Mesenchymal stem cell (in vitro differentiated cells and primary cell): ENCODE results near the gene TRAF1.
A peak's percentile ranks its signal among the peaks of the same experiment; 100 is the strongest.

Source experiments
- DNase-seq: peaks from one replicate; pipeline ENCODE4 v3.0.0-alpha.2; 2013
- H2AFZ ChIP-seq: one replicate; pipeline ENCODE4 v1.6.1; 2013; ENCODE audit warnings: low read depth, mild to moderate bottlenecking, control low read depth, inconsistent platforms, low read length, moderate library complexity
- H2AK5ac ChIP-seq: 2 replicates; pipeline ENCODE4 v1.6.1; 2013; ENCODE audit warnings: low read length, moderate library complexity, mild to moderate bottlenecking, inconsistent platforms; ENCODE audit not compliant: severe bottlenecking
- H2BK120ac ChIP-seq: one replicate; pipeline ENCODE4 v1.6.1; 2013; ENCODE audit warnings: low read depth, mild to moderate bottlenecking, inconsistent platforms, low read length, moderate library complexity
- H2BK12ac ChIP-seq, 2 experiments: one replicate each; pipeline ENCODE4 v1.6.1; 2013; ENCODE audit warnings: inconsistent platforms in 2 of 2, low read length in 2 of 2, mild to moderate bottlenecking in 2 of 2, moderate library complexity in 2 of 2, control low read depth in 1 of 2
- H2BK15ac ChIP-seq: one replicate; pipeline ENCODE4 v1.6.1; 2013; ENCODE audit warnings: mild to moderate bottlenecking, low read depth, inconsistent platforms; ENCODE audit not compliant: poor library complexity, severe bottlenecking
- H2BK5ac ChIP-seq: 2 replicates; pipeline ENCODE4 v1.6.1; 2013; ENCODE audit warnings: low read depth, mild to moderate bottlenecking, low read length, control low read depth, inconsistent platforms; ENCODE audit not compliant: poor library complexity, severe bottlenecking
- H3K14ac ChIP-seq, 2 experiments: one replicate each; pipeline ENCODE4 v1.6.1; 2013; ENCODE audit warnings: inconsistent platforms in 2 of 2, low read length in 2 of 2, control low read depth in 1 of 2, mild to moderate bottlenecking in 1 of 2, moderate library complexity in 1 of 2
- H3K18ac ChIP-seq, 2 experiments: one replicate each; pipeline ENCODE4 v1.6.1; 2013; ENCODE audit warnings: inconsistent platforms in 2 of 2, low read length in 2 of 2, control low read depth in 1 of 2, low read depth in 1 of 2, mild to moderate bottlenecking in 1 of 2
- H3K23ac ChIP-seq, 2 experiments: one replicate each; pipeline ENCODE4 v1.6.1; 2013; ENCODE audit warnings: inconsistent platforms in 2 of 2, low read length in 2 of 2, mild to moderate bottlenecking in 2 of 2, moderate library complexity in 2 of 2, control low read depth in 1 of 2
- H3K27ac ChIP-seq: 2 replicates; pipeline ENCODE4 v1.5.1; 2013; ENCODE audit warnings: mild to moderate bottlenecking, moderate library complexity, low read length, control low read depth, inconsistent platforms; ENCODE audit not compliant: poor library complexity, severe bottlenecking
- H3K27me3 ChIP-seq, 2 experiments: 2 replicates each; pipeline versions ENCODE4 v1.6.1 to v1.7.0; 2013; ENCODE audit warnings: low read length in 2 of 2, mild to moderate bottlenecking in 2 of 2, moderate library complexity in 2 of 2, control low read depth in 1 of 2, inconsistent platforms in 1 of 2; ENCODE audit not compliant: control insufficient read depth in 1 of 2, insufficient read depth in 1 of 2
- H3K36me3 ChIP-seq, 2 experiments: 2 replicates each; pipeline versions ENCODE4 v1.6.1 to v1.7.0; 2013; ENCODE audit warnings: low read length in 2 of 2, control low read depth in 1 of 2, inconsistent platforms in 1 of 2, low read depth in 1 of 2, mild to moderate bottlenecking in 1 of 2; ENCODE audit not compliant: insufficient read depth in 2 of 2, control insufficient read depth in 1 of 2
- H3K4ac ChIP-seq, 2 experiments: one replicate each; pipeline ENCODE4 v1.6.1; 2013; ENCODE audit warnings: inconsistent platforms in 2 of 2, low read length in 2 of 2, mild to moderate bottlenecking in 2 of 2, moderate library complexity in 2 of 2, control low read depth in 1 of 2, low read depth in 1 of 2
- H3K4me1 ChIP-seq: 2 replicates; pipeline ENCODE4 v1.6.1; 2013; ENCODE audit warnings: low read depth, low read length, control low read depth; ENCODE audit not compliant: control insufficient read depth, insufficient read depth
- H3K4me2 ChIP-seq: 2 replicates; pipeline ENCODE4 v1.6.1; 2013; ENCODE audit warnings: low read length, mild to moderate bottlenecking, inconsistent platforms; ENCODE audit not compliant: poor library complexity, severe bottlenecking
- H3K4me3 ChIP-seq, 2 experiments: 2 replicates each; pipeline versions ENCODE4 v1.5.1 to v1.7.0; 2013; ENCODE audit warnings: low read length in 2 of 2, mild to moderate bottlenecking in 2 of 2, control low read depth in 1 of 2, low read depth in 1 of 2; ENCODE audit not compliant: insufficient read depth in 1 of 2
- H3K79me1 ChIP-seq: replicated peaks from 2 replicates; pipeline ENCODE4 v1.6.1; 2013; ENCODE audit warnings: mild to moderate bottlenecking, control low read depth, low read length, inconsistent platforms; ENCODE audit not compliant: poor library complexity, severe bottlenecking
- H3K9ac ChIP-seq: 2 replicates; pipeline ENCODE4 v1.7.0; 2013; ENCODE audit warnings: mild to moderate bottlenecking, low read length, moderate library complexity
- H3K9me3 ChIP-seq: 2 replicates; pipeline ENCODE4 v1.7.0; 2013; ENCODE audit warnings: mild to moderate bottlenecking, low read length; ENCODE audit not compliant: control insufficient read depth
- H4K8ac ChIP-seq: one replicate; pipeline ENCODE4 v1.6.1; 2013; ENCODE audit warnings: inconsistent platforms, mild to moderate bottlenecking, low read length, moderate library complexity
- H4K91ac ChIP-seq: one replicate; pipeline ENCODE4 v1.6.1; 2013; ENCODE audit warnings: mild to moderate bottlenecking, low read length, inconsistent platforms
- WGBS: methylation state at CpG from one replicate; pipeline ENCODE4 v1.1.7; 2013; ENCODE audit warnings: mixed read lengths; 5-methylcytosine and 5-hydroxymethylcytosine counted together

TRAF1 gene

DNA sequence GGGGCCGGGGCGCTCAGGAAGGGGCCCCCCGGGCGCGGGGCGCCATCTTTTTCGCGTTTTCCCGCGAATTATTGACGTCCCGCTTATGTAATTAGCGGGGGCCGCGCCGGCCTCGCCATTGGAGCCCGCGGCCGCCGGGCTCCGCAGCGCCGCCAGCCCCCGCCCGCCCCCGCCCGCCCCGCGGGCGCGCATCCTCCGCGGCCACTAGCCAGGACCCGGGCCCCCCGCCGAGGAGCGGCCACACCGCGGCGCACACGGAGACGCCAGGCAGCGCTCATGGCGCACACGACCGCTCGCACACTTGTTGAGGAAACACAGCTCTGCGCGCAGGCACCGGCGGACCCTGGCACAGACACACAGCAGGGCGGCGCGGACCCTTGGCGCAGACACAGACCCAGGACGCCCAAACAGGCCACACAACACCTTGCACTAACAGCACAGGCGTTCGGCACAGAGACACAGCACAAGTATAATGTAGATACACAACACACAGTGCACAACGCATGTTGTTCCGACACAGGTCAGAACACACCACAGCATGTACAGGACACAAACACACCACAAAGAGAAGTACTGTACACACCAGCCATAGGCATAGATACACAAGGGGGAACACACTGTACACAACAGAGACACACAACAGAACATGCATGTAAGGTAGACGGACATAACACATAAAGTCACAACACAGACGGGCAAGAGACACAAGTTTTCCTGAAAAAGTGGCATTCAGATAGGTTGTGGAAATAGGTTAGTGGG, 49.1 kb downstream of the TRAF1 start:
- WGBS = 5% methylated on average over 48 of the region's 63 CpGs
- peak overlapping the region in 1 of 2 experiments; percentile 54 for H3K23ac ChIP-seq

GRCh38 chr9:120876842-120877240, 49.8 kb downstream of the TRAF1 start, which contains the start of gene PHF19:
Gene PHF19 (minus strand): TSS chr9:120877188. CDS start chr9:120874741, 2,447 bp downstream.
- H3K79me1 ChIP-seq = no peaks in the 10 kb centered on the region
- H3K9me3 ChIP-seq = no peaks in the 10 kb centered on the region
- H3K4ac ChIP-seq = peak within 1 kb of the TSS; percentile 57 to 77
- DNase-seq = peak; percentile 48
- peaks cover 3 to 16% of the 10 kb centered on the region in 2 experiments for H3K36me3 ChIP-seq
- H3K4me2 ChIP-seq = peak within 1 kb of the TSS; percentile 70
- H4K8ac ChIP-seq = peak within 1 kb of the TSS; percentile 94
- H2BK15ac ChIP-seq = peak within 1 kb of the TSS; percentile 87
- H3K27me3 ChIP-seq = peaks cover 5 to 27% of the 10 kb centered on the region in 2 experiments
- peak within 1 kb of the TSS; percentile 12 to 93 for H3K18ac ChIP-seq
- peak within 1 kb of the TSS; percentile 57 for H3K27ac ChIP-seq
- WGBS = 4% methylated on average over 8 of the region's 45 CpGs
- peak within 1 kb of the TSS in 1 of 2 experiments; percentile 98 for H3K14ac ChIP-seq
- peak within 1 kb of the TSS; percentile 67 to 82 for H3K4me3 ChIP-seq
- H3K23ac ChIP-seq = peak within 1 kb of the TSS in 1 of 2 experiments; percentile 78
- H3K4me1 ChIP-seq = peaks cover 27% of the 10 kb centered on the region
- H3K9ac ChIP-seq = peak within 1 kb of the TSS; percentile 80
- H2BK5ac ChIP-seq = peak within 1 kb of the TSS; percentile 61
- peak within 1 kb of the TSS; percentile 81 for H2AFZ ChIP-seq
- H2AK5ac ChIP-seq = no peak within 1 kb of the TSS
- peak within 1 kb of the TSS; percentile 91 for H2BK120ac ChIP-seq
- peak within 1 kb of the TSS; percentile 23 to 73 for H2BK12ac ChIP-seq
- H4K91ac ChIP-seq = peak within 1 kb of the TSS; percentile 58

More for the DNA sequence above, 49.1 kb downstream of the TRAF1 start:
- Histone ChIP-seq H2BK120ac (peak overlapping the region; percentile 91), H2BK12ac (peak overlapping the region in 1 of 2 experiments; percentile 33), H3K9ac (peak overlapping the region; percentile 74), H3K9me3 (no peaks in the 10 kb centered on the region), H3K4ac (peak overlapping the region in 1 of 2 experiments; percentile 77), H3K4me1 (peaks cover 27% of the 10 kb centered on the region), H2AK5ac (no peak overlapping the region), H3K27ac (no peak overlapping the region), H3K14ac (peak overlapping the region in 1 of 2 experiments; percentile 98), H4K91ac (peak overlapping the region; percentile 8), H3K18ac (peak overlapping the region; percentile 12 to 93), H4K8ac (peak overlapping the region; percentile 33), H3K4me2 (peak overlapping the region; percentile 64), H2AFZ (peak overlapping the region; percentile 72), H3K4me3 (peak overlapping the region; percentile 67 to 80), H3K27me3 (peaks cover 5 to 33% of the 10 kb centered on the region in 2 experiments), H2BK5ac (no peak overlapping the region), H3K79me1 (no peaks in the 10 kb centered on the region), H3K36me3 (peaks cover 0 to 16% of the 10 kb centered on the region in 2 experiments), H2BK15ac (no peak overlapping the region)
- DNase-seq = peak; percentile 68

GRCh38 chr9:120875954-120876841, 50.4 kb downstream of the TRAF1 start:
- DNase-seq = peak; percentile 87
- Histone ChIP-seq H3K36me3 (peaks cover 3 to 16% of the 10 kb centered on the region in 2 experiments), H3K23ac (peak overlapping the region in 1 of 2 experiments; percentile 1), H4K8ac (peak overlapping the region; percentile 94), H3K27ac (peak overlapping the region; percentile 57), H3K4ac (peak overlapping the region; percentile 57 to 77), H2AFZ (peak overlapping the region; percentile 81), H3K4me3 (peak overlapping the region; percentile 67 to 82), H2BK15ac (peak overlapping the region; percentile 87), H3K18ac (peak overlapping the region; percentile 2 to 91), H3K14ac (peak overlapping the region in 1 of 2 experiments; percentile 91), H3K79me1 (no peaks in the 10 kb centered on the region), H3K4me1 (peaks cover 27% of the 10 kb centered on the region), H3K4me2 (peak overlapping the region; percentile 70), H2BK5ac (no peak overlapping the region), H2AK5ac (peak overlapping the region; percentile 87), H2BK12ac (peak overlapping the region; percentile 29 to 73), H3K27me3 (peaks cover 5 to 23% of the 10 kb centered on the region in 2 experiments), H3K9me3 (no peaks in the 10 kb centered on the region), H4K91ac (peak overlapping the region; percentile 44), H2BK120ac (peak overlapping the region; percentile 91), H3K9ac (peak overlapping the region; percentile 80)
- WGBS = 1% methylated on average over 58 of the region's 65 CpGs
